ENCODE measurements around the gene CACNG1. TPM values are rescaled to one million over a fixed set of nuclear protein-coding genes. Genes with fewer than 3 reads are reported as not detected.
A peak's percentile ranks its signal among the peaks of the same experiment; 100 is the strongest.

CACNG1 gene
- total and polyA plus RNA-seq, 2 of the 4 experiments (the other 2 are of a cell fraction): not detected

- no peak overlapping the region for H2BK5ac ChIP-seq (ENCODE audit: low read depth, low read length, poor library complexity, severe bottlenecking)
- no peak overlapping the region for H4K91ac ChIP-seq (ENCODE audit: insufficient read depth, low read depth, low read length)
- H2BK120ac ChIP-seq (ENCODE audit: low read depth, low read length): no peak overlapping the region
- no peaks in the 10 kb centered on the region for H3K27me3 ChIP-seq (ENCODE audit: control insufficient read depth, insufficient read depth, low read length)
- H2AK9ac ChIP-seq (replicated peaks; ENCODE audit: low read depth, low read length, poor library complexity): peak overlapping the region; percentile 13
- H3K4me3 ChIP-seq (ENCODE audit: insufficient read depth, low read depth, low read length): no peak overlapping the region
- H3K36me3 ChIP-seq (ENCODE audit: control insufficient read depth, insufficient read depth, low read length): no peaks in the 10 kb centered on the region
- no peak overlapping the region for H3K56ac ChIP-seq (ENCODE audit: extremely low read depth, insufficient read depth, low read length)
- H3K4me1 ChIP-seq (ENCODE audit: control insufficient read depth, insufficient read depth, low read length): peaks cover 4% of the 10 kb centered on the region
- intact Hi-C loops (cut with micrococcal nuclease) (no loop called here), dilution Hi-C loops (cut with HindIII; ENCODE audit: low sequenced_read_pairs, unreplicated experiment) (no loop called here), in situ Hi-C loops (cut with MboI; ENCODE audit: low sequenced_read_pairs) (no loop called here)
- 0 out of 2 replicates have a peak, but pooled peaks cover 4% of the 10 kb centered on the region for H4K20me1 ChIP-seq (ENCODE audit: insufficient read depth, low read length)
- H4K5ac ChIP-seq (ENCODE audit: low read depth, low read length): no peak overlapping the region
- H3K23ac ChIP-seq (ENCODE audit: low read depth, low read length): no peak overlapping the region
- no CpG with 5 or more reads among the region's 6 CpGs for WGBS, 2 experiments (ENCODE audit: extremely low coverage in 2 of 2, insufficient read length in 1 of 2)
- ChIA-PET CTCF (interaction anchor here (0.6 kb wide), 1 partner anchor 91 kb away, joined by 8 read pairs; no protein-coding TSS in a partner anchor), POLR2A (ENCODE audit: unreplicated experiment) (no interaction called here)
- H3K9me1 ChIP-seq (ENCODE audit: insufficient read depth, low read length): peaks cover 5% of the 10 kb centered on the region
- no peak overlapping the region for H4K8ac ChIP-seq (ENCODE audit: low read depth in 2 of 2, low read length in 2 of 2)
- BruUV-seq (replicated peaks): no TSS peak
- H2AK5ac ChIP-seq (ENCODE audit: low read depth, low read length): no peak overlapping the region
- DNase-seq (no peak), ATAC-seq (ENCODE audit: low read depth) (no peak)
- no peak overlapping the region for H3K14ac ChIP-seq (replicated peaks; ENCODE audit: low read depth, low read length)
- no peak overlapping the region for H3K9ac ChIP-seq (ENCODE audit: low read depth, low read length)
- H2BK15ac ChIP-seq (ENCODE audit: low read depth, low read length): no peak overlapping the region
- no peak overlapping the region for H3K4ac ChIP-seq (ENCODE audit: low read depth, low read length)
- H3K4me2 ChIP-seq (ENCODE audit: low read depth, low read length): no peak overlapping the region
- no peaks in the 10 kb centered on the region for H3K79me1 ChIP-seq (ENCODE audit: low read depth in 1 of 2, low read length in 2 of 2)
- no peaks in the 10 kb centered on the region for H3K9me3 ChIP-seq (ENCODE audit: control insufficient read depth, insufficient read depth, low read length)
- no peak overlapping the region for H2BK20ac ChIP-seq (ENCODE audit: low read depth, low read length)
- peak overlapping the region; percentile 32 for H2AFZ ChIP-seq (replicated peaks; ENCODE audit: low read length, poor library complexity)
- no peak overlapping the region for H3K18ac ChIP-seq (ENCODE audit: low read depth, low read length)
- H3K27ac ChIP-seq (ENCODE audit: insufficient read depth, low read length): no peak overlapping the region
- TF ChIP-seq RCOR1 (IDR thresholded peaks at IDR 0.05; ENCODE audit: insufficient replicate concordance, low read length) (no peak), ELK1 (IDR thresholded peaks at IDR 0.05; ENCODE audit: borderline replicate concordance, low read depth, low read length) (no peak)
Observed at GRCh38 chr17:67059372-67059771, 15.0 kb downstream of the CACNG1 start.

Data from IMR-90 (cell line).